HEK293 (cell line): ENCODE results near the gene CMTM5.

Source experiments
- CTCF ChIA-PET: fragments of 350-600 bp; formaldehyde crosslinking; extraction: SDS; loops from one replicate; lab custom pipeline; 2021; ENCODE audit warnings: antibody characterized with exemption; lab: Yijun Ruan, JAX
- POLR2A ChIA-PET: fragments of 300-600 bp; formaldehyde crosslinking; extraction: SDS; loops from one replicate; lab custom pipeline; 2020; ENCODE audit warnings: antibody characterized with exemption, inconsistent platforms; lab: Yijun Ruan, JAX
- H3K27ac ChIP-seq: fragments of 200-500 bp; sonication (Bioruptor generic); 2 replicates; pipeline ENCODE4 v1.5.1; 2014; ENCODE audit warnings: low read depth, low read length, control low read depth, inconsistent platforms; ENCODE audit errors: extremely low read depth
- H3K36me3 ChIP-seq, 2 experiments: fragments of 200-500 bp in 1 of 2; sonication (Bioruptor generic) in 1 of 2; 1 replicate in 1 of 2; 2 replicates in 1 of 2; pipeline ENCODE4 v1.5.1; 2014 to 2017; ENCODE audit warnings: inconsistent platforms in 2 of 2, low read length in 2 of 2; ENCODE audit not compliant: control insufficient read depth in 2 of 2, insufficient read depth in 1 of 2
- H3K4me1 ChIP-seq: fragments of 200-500 bp; sonication (Bioruptor generic); 2 replicates; pipeline ENCODE4 v1.5.1; 2014; ENCODE audit warnings: mild to moderate bottlenecking, low read length, inconsistent platforms; ENCODE audit not compliant: control insufficient read depth, insufficient read depth
- H3K4me3 ChIP-seq: 2 replicates; pipeline ENCODE4 v1.5.1; 2011; ENCODE audit warnings: low read depth, mild to moderate bottlenecking, control low read depth, low read length, moderate library complexity
- H3K9me3 ChIP-seq: fragments of 200-500 bp; sonication (Bioruptor generic); 2 replicates; pipeline ENCODE4 v1.5.1; 2014; ENCODE audit warnings: low read depth, low read length, inconsistent platforms; ENCODE audit not compliant: control insufficient read depth, insufficient read depth
- ATF2 ChIP-seq: fragments of 450-650 bp; formaldehyde crosslinking; IDR thresholded peaks from 2 replicates; pipeline ENCODE4 v1.5.1; 2016; ENCODE audit warnings: missing biosample characterization, missing genetic modification characterization, low read depth
- CTCF ChIP-seq: fragments of 450-650 bp; formaldehyde crosslinking; IDR thresholded peaks from 2 replicates; pipeline ENCODE4 v1.5.1; 2016; ENCODE audit warnings: missing biosample characterization, missing genetic modification characterization
- FEZF1 ChIP-seq: fragments of 450-650 bp; formaldehyde crosslinking; IDR thresholded peaks from 2 replicates; pipeline ENCODE4 v1.5.1; 2016; ENCODE audit warnings: missing biosample characterization, missing genetic modification characterization
- KLF10 ChIP-seq: fragments of 450-650 bp; IDR thresholded peaks from 2 replicates; pipeline ENCODE4 v1.5.1; 2018; ENCODE audit warnings: missing biosample characterization, mild to moderate bottlenecking, missing genetic modification characterization
- KLF8 ChIP-seq: fragments of 450-650 bp; formaldehyde crosslinking; IDR thresholded peaks from 2 replicates; pipeline ENCODE4 v1.5.1; 2016; ENCODE audit warnings: missing biosample characterization, missing genetic modification characterization
- KLF9 ChIP-seq: fragments of 450-650 bp; formaldehyde crosslinking; IDR thresholded peaks from 2 replicates; pipeline ENCODE4 v1.5.1; 2016; ENCODE audit warnings: missing biosample characterization, missing genetic modification characterization, low read depth
- MEIS1 ChIP-seq: sonication (generic); formaldehyde crosslinking; IDR thresholded peaks from 2 replicates; pipeline ENCODE4 v1.8.1; 2022; ENCODE audit warnings: missing genetic modification reagents, mild to moderate bottlenecking, borderline replicate concordance
- MZF1 ChIP-seq: fragments of 450-650 bp; formaldehyde crosslinking; IDR thresholded peaks from 2 replicates; pipeline ENCODE4 v1.5.1; 2017; ENCODE audit warnings: missing biosample characterization, missing genetic modification characterization, borderline replicate concordance
- ZBTB1 ChIP-seq: fragments of 450-650 bp; formaldehyde crosslinking; IDR thresholded peaks from 2 replicates; pipeline ENCODE4 v1.5.1; 2016; ENCODE audit warnings: missing biosample characterization, missing genetic modification characterization
- ZNF10 ChIP-seq: fragments of 450-650 bp; formaldehyde crosslinking; IDR thresholded peaks from 2 replicates; pipeline ENCODE4 v1.5.1; 2017; ENCODE audit warnings: missing biosample characterization, missing genetic modification characterization
- ZNF132 ChIP-seq: fragments of 450-650 bp; formaldehyde crosslinking; IDR thresholded peaks from 2 replicates; pipeline ENCODE4 v1.5.1; 2017; ENCODE audit warnings: missing biosample characterization, missing genetic modification characterization, borderline replicate concordance
- ZNF138 ChIP-seq: fragments of 450-650 bp; formaldehyde crosslinking; IDR thresholded peaks from 2 replicates; pipeline ENCODE4 v1.5.1; 2016; ENCODE audit warnings: missing biosample characterization, missing genetic modification characterization, borderline replicate concordance
- ZNF148 ChIP-seq: fragments of 450-650 bp; formaldehyde crosslinking; IDR thresholded peaks from 2 replicates; pipeline ENCODE4 v1.5.0; 2017; ENCODE audit warnings: missing biosample characterization, missing genetic modification characterization, borderline replicate concordance
- ZNF155 ChIP-seq: fragments of 450-650 bp; formaldehyde crosslinking; IDR thresholded peaks from 2 replicates; pipeline ENCODE4 v1.5.1; 2016; ENCODE audit warnings: missing biosample characterization, missing genetic modification characterization
- ZNF302 ChIP-seq: fragments of 450-650 bp; formaldehyde crosslinking; IDR thresholded peaks from 2 replicates; pipeline ENCODE4 v1.5.1; 2016; ENCODE audit warnings: missing biosample characterization, missing genetic modification characterization, low read depth
- ZNF311 ChIP-seq: fragments of 450-650 bp; formaldehyde crosslinking; IDR thresholded peaks from 2 replicates; pipeline ENCODE4 v1.5.1; 2017; ENCODE audit warnings: missing biosample characterization, missing genetic modification characterization, borderline replicate concordance
- ZNF350 ChIP-seq: fragments of 450-650 bp; formaldehyde crosslinking; IDR thresholded peaks from 2 replicates; pipeline ENCODE4 v1.5.0; 2017; ENCODE audit warnings: missing biosample characterization, mild to moderate bottlenecking, missing genetic modification characterization
- ZNF521 ChIP-seq: fragments of 450-650 bp; formaldehyde crosslinking; IDR thresholded peaks from 2 replicates; pipeline ENCODE4 v1.5.1; 2017; ENCODE audit warnings: missing biosample characterization, mild to moderate bottlenecking, missing genetic modification characterization
- ZNF555 ChIP-seq: fragments of 450-650 bp; formaldehyde crosslinking; conservative IDR thresholded peaks from 2 replicates; pipeline ENCODE4 v1.5.1; 2017; ENCODE audit warnings: missing biosample characterization, mild to moderate bottlenecking, missing genetic modification characterization, inconsistent platforms
- ZNF580 ChIP-seq: fragments of 450-650 bp; formaldehyde crosslinking; IDR thresholded peaks from 2 replicates; pipeline ENCODE4 v1.5.1; 2016; ENCODE audit warnings: missing biosample characterization, missing genetic modification characterization
- ZNF658 ChIP-seq: fragments of 450-650 bp; formaldehyde crosslinking; IDR thresholded peaks from 2 replicates; pipeline ENCODE4; 2016; ENCODE audit warnings: missing biosample characterization, missing genetic modification characterization
- ZNF677 ChIP-seq: fragments of 450-650 bp; IDR thresholded peaks from 2 replicates; pipeline ENCODE4 v1.5.0; 2018; ENCODE audit warnings: missing biosample characterization, mild to moderate bottlenecking, missing genetic modification characterization, moderate library complexity
- TF ChIP-seq, protein P1 (sequence below): fragments of 450-650 bp; formaldehyde crosslinking; IDR thresholded peaks from 2 replicates; pipeline ENCODE4 v1.5.1; 2016; ENCODE audit warnings: missing biosample characterization, missing genetic modification characterization, borderline replicate concordance
- TF ChIP-seq, protein P2 (sequence below): fragments of 450-650 bp; formaldehyde crosslinking; IDR thresholded peaks from 2 replicates; pipeline ENCODE4 v1.5.1; 2016; ENCODE audit warnings: missing biosample characterization, missing genetic modification characterization

CMTM5 gene

GRCh38 chr14:23408307-23408630 is 31.4 kb downstream of the CMTM5 start (continued):
- TF ChIP-seq, protein P1, sequence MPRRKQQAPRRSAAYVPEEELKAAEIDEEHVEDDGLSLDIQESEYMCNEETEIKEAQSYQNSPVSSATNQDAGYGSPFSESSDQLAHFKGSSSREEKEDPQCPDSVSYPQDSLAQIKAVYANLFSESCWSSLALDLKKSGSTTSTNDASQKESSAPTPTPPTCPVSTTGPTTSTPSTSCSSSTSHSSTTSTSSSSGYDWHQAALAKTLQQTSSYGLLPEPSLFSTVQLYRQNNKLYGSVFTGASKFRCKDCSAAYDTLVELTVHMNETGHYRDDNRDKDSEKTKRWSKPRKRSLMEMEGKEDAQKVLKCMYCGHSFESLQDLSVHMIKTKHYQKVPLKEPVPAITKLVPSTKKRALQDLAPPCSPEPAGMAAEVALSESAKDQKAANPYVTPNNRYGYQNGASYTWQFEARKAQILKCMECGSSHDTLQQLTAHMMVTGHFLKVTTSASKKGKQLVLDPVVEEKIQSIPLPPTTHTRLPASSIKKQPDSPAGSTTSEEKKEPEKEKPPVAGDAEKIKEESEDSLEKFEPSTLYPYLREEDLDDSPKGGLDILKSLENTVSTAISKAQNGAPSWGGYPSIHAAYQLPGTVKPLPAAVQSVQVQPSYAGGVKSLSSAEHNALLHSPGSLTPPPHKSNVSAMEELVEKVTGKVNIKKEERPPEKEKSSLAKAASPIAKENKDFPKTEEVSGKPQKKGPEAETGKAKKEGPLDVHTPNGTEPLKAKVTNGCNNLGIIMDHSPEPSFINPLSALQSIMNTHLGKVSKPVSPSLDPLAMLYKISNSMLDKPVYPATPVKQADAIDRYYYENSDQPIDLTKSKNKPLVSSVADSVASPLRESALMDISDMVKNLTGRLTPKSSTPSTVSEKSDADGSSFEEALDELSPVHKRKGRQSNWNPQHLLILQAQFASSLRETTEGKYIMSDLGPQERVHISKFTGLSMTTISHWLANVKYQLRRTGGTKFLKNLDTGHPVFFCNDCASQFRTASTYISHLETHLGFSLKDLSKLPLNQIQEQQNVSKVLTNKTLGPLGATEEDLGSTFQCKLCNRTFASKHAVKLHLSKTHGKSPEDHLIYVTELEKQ = no peak
- TF ChIP-seq, protein P2, sequence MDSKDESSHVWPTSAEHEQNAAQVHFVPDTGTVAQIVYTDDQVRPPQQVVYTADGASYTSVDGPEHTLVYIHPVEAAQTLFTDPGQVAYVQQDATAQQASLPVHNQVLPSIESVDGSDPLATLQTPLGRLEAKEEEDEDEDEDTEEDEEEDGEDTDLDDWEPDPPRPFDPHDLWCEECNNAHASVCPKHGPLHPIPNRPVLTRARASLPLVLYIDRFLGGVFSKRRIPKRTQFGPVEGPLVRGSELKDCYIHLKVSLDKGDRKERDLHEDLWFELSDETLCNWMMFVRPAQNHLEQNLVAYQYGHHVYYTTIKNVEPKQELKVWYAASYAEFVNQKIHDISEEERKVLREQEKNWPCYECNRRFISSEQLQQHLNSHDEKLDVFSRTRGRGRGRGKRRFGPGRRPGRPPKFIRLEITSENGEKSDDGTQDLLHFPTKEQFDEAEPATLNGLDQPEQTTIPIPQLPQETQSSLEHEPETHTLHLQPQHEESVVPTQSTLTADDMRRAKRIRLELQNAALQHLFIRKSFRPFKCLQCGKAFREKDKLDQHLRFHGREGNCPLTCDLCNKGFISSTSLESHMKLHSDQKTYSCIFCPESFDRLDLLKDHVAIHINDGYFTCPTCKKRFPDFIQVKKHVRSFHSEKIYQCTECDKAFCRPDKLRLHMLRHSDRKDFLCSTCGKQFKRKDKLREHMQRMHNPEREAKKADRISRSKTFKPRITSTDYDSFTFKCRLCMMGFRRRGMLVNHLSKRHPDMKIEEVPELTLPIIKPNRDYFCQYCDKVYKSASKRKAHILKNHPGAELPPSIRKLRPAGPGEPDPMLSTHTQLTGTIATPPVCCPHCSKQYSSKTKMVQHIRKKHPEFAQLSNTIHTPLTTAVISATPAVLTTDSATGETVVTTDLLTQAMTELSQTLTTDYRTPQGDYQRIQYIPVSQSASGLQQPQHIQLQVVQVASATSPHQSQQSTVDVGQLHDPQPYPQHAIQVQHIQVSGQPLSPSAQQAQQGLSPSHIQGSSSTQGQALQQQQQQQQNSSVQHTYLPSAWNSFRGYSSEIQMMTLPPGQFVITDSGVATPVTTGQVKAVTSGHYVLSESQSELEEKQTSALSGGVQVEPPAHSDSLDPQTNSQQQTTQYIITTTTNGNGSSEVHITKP (tag by site-specific recombination) = no peak
- no peak for TF ChIP-seq ZNF311 (tag by site-specific recombination)
- no peak for TF ChIP-seq ATF2 (tag by site-specific recombination)
- no peak for TF ChIP-seq MEIS1
- TF ChIP-seq KLF9 (tag by site-specific recombination) = no peak

DNA sequence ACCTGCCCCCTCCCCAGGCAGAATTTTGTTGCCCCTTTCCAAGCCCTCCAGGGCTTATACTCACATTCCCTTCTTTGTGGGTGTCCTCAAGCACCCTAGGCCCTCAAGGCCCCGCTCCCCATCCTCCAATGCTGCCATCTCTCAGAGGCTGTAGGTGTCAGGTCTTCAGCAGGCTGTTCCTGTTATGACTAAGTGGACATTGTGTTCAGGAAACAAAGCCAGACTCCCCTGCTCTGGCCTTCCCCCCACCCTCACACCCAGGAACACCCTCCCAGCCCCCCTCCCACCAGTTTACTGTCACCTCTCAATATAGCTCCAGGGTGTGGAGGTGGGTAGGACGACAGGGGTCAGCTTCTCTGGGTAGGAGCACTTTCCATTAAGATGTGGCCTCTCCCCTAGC is 32.6 kb downstream of the CMTM5 start:
- ChIA-PET POLR2A (no interaction called here), CTCF (no interaction called here)
- no peaks in the 10 kb centered on the region for H3K9me3 ChIP-seq
- H3K4me1 ChIP-seq = no peaks in the 10 kb centered on the region
- no peak overlapping the region for H3K27ac ChIP-seq
- H3K4me3 ChIP-seq = no peak overlapping the region
- no peaks in the 10 kb centered on the region for H3K36me3 ChIP-seq
- TF ChIP-seq FEZF1 (tag by site-specific recombination) = no peak
- TF ChIP-seq KLF8 (tag by site-specific recombination) = no peak
- no peak for TF ChIP-seq CTCF (tag by site-specific recombination)
- no peak for TF ChIP-seq ZNF350
- TF ChIP-seq KLF10 (tag by site-specific recombination) = no peak
- TF ChIP-seq ZNF138 = no peak
- TF ChIP-seq ZNF580 (tag by site-specific recombination) = no peak
- TF ChIP-seq ZNF132 (tag by site-specific recombination) = no peak
- no peak for TF ChIP-seq ZNF302 (tag by site-specific recombination)
- no peak for TF ChIP-seq ZNF677 (tag by site-specific recombination)
- TF ChIP-seq ZNF658 (tag by site-specific recombination) = no peak
- no peak for TF ChIP-seq ZNF155
- no peak for TF ChIP-seq ZNF521
- TF ChIP-seq ZNF10 (tag by site-specific recombination) = no peak
- TF ChIP-seq MZF1 (tag by site-specific recombination) = no peak
- TF ChIP-seq ZBTB1 (tag by site-specific recombination) = no peak
- TF ChIP-seq ZNF555 = no peak
- no peak for TF ChIP-seq ZNF148 (tag by site-specific recombination)
